H1 (cell line): ENCODE results near the gene ARFRP1. TPM values are rescaled to one million over a fixed set of nuclear protein-coding genes. Genes with fewer than 3 reads are reported as not detected.
A peak's percentile ranks its signal among the peaks of the same experiment; 100 is the strongest.

Source experiments
- CTCF ChIA-PET: fragments of 300-600 bp; sonication (Branson Sonifier 250); formaldehyde crosslinking; loops from one replicate; lab custom pipeline; 2021; ENCODE audit not compliant: partially characterized antibody; lab: Charles Lee
- POLR2A ChIA-PET: fragments of 300-600 bp; sonication (Branson Sonifier 250); formaldehyde crosslinking; loops from one replicate; lab custom pipeline; 2021; ENCODE audit warnings: inconsistent platforms; ENCODE audit not compliant: partially characterized antibody; lab: Charles Lee
- DNase-seq, 2 experiments: peaks; one replicate each; pipeline versions ENCODE4 v3.0.0 to v3.0.0-alpha.2; 2010 to 2022; ENCODE audit warnings: low spot score in 2 of 2, low read depth in 1 of 2, mixed read lengths in 1 of 2
- FAIRE-seq: peaks from 2 replicates; lab custom pipeline; 2011; peaks lifted over from hg19 to GRCh38; lab: Jason Lieb, UNC
- H2AFZ ChIP-seq: 2 replicates; pipeline ENCODE4 v1.8.1; 2012; ENCODE audit warnings: low read length, inconsistent platforms
- H2AK5ac ChIP-seq: 2 replicates; pipeline ENCODE4 v1.6.1; 2013; ENCODE audit warnings: low read depth, low read length
- H2BK120ac ChIP-seq: replicated peaks from 2 replicates; pipeline ENCODE3; 2013; ENCODE audit warnings: low read depth, low read length, inconsistent platforms
- H2BK12ac ChIP-seq: 2 replicates; pipeline ENCODE4 v1.6.1; 2013; ENCODE audit warnings: low read depth, low read length
- H2BK15ac ChIP-seq: 2 replicates; pipeline ENCODE4 v1.6.1; 2013; ENCODE audit warnings: low read length
- H2BK20ac ChIP-seq: 2 replicates; pipeline ENCODE4 v1.6.1; 2013; ENCODE audit warnings: low read length
- H2BK5ac ChIP-seq: 2 replicates; pipeline ENCODE4 v1.6.1; 2013; ENCODE audit warnings: low read depth, low read length
- H3K14ac ChIP-seq: 2 replicates; pipeline ENCODE4 v1.6.1; 2013; ENCODE audit warnings: inconsistent platforms; ENCODE audit not compliant: insufficient read length
- H3K18ac ChIP-seq: 2 replicates; pipeline ENCODE4 v1.6.1; 2013; ENCODE audit warnings: low read length; ENCODE audit errors: extremely low read depth
- H3K23ac ChIP-seq: 2 replicates; pipeline ENCODE4 v1.6.1; 2013; ENCODE audit warnings: inconsistent platforms; ENCODE audit not compliant: insufficient read length
- H3K23me2 ChIP-seq: 2 replicates; pipeline ENCODE4 v1.6.1; 2013; ENCODE audit warnings: low read depth, low read length
- H3K27ac ChIP-seq: 2 replicates; pipeline ENCODE4 v1.6.1; 2011; ENCODE audit warnings: low read depth, low read length, inconsistent platforms
- H3K27me3 ChIP-seq, 4 experiments: replicated peaks in 1 of 4; 1 replicate in 1 of 4; 2 replicates in 3 of 4; pipeline versions ENCODE4 v1.6.1 to v1.8.1; 2011 to 2013; ENCODE audit warnings: low read length in 3 of 4, mild to moderate bottlenecking in 3 of 4, inconsistent platforms in 2 of 4, mixed read lengths in 2 of 4, moderate library complexity in 1 of 4; ENCODE audit not compliant: control insufficient read depth in 3 of 4, insufficient read depth in 3 of 4; ENCODE audit errors: extremely low read depth in 1 of 4
- H3K36me3 ChIP-seq, 4 experiments: 2 replicates each; pipeline versions ENCODE4 v1.6.1 to v1.8.1; 2011 to 2013; ENCODE audit warnings: mild to moderate bottlenecking in 4 of 4, low read length in 3 of 4, moderate library complexity in 2 of 4, control low read depth in 1 of 4, inconsistent platforms in 1 of 4; ENCODE audit not compliant: insufficient read depth in 4 of 4, control insufficient read depth in 2 of 4
- H3K4ac ChIP-seq: replicated peaks from 2 replicates; pipeline ENCODE3; 2013; ENCODE audit warnings: low read length, low read depth, mixed read lengths, inconsistent platforms; ENCODE audit not compliant: insufficient read length
- H3K4me1 ChIP-seq, 4 experiments: replicated peaks in 1 of 4; 1 replicate in 1 of 4; 2 replicates in 3 of 4; pipeline versions ENCODE4 v1.6.1 to v1.8.1; 2011 to 2013; ENCODE audit warnings: low read length in 3 of 4, inconsistent platforms in 2 of 4, mixed read lengths in 1 of 4; ENCODE audit not compliant: insufficient read depth in 4 of 4, control insufficient read depth in 3 of 4
- H3K4me2 ChIP-seq, 2 experiments: 2 replicates each; pipeline versions ENCODE4 v1.6.1 to v1.8.1; 2011 to 2013; ENCODE audit warnings: low read depth in 2 of 2, low read length in 2 of 2, control low read depth in 1 of 2, inconsistent platforms in 1 of 2, mild to moderate bottlenecking in 1 of 2; ENCODE audit not compliant: insufficient read depth in 1 of 2
- H3K4me3 ChIP-seq, 4 experiments: fragments of 200-600, 300-600 bp in 1 of 4; sonication (generic), shearing (Covaris generic), sonication (Bioruptor Twin) in 1 of 4; 2 replicates each; pipeline versions ENCODE4 v1.5.1 to v1.8.1; 2011 to 2016; ENCODE audit warnings: low read length in 4 of 4, low read depth in 3 of 4, control low read depth in 2 of 4, inconsistent platforms in 2 of 4, mild to moderate bottlenecking in 2 of 4, mixed read lengths in 1 of 4, moderate library complexity in 1 of 4; ENCODE audit not compliant: insufficient read depth in 2 of 4; ENCODE audit errors: extremely low read depth in 1 of 4
- H3K56ac ChIP-seq: replicated peaks from 2 replicates; pipeline ENCODE3; 2013; ENCODE audit warnings: low read depth, mild to moderate bottlenecking, mixed read lengths, low read length, inconsistent platforms; ENCODE audit not compliant: insufficient read length
- H3K79me1 ChIP-seq: 2 replicates; pipeline ENCODE4 v1.6.1; 2013; ENCODE audit warnings: low read depth, low read length, control low read depth
- H3K79me2 ChIP-seq, 2 experiments: 2 replicates each; pipeline versions ENCODE4 v1.6.1 to v1.8.1; 2012 to 2013; ENCODE audit warnings: low read length in 2 of 2, mild to moderate bottlenecking in 2 of 2, inconsistent platforms in 1 of 2; ENCODE audit not compliant: insufficient read depth in 2 of 2, control insufficient read depth in 1 of 2
- H3K9ac ChIP-seq, 4 experiments: replicated peaks in 1 of 4; 1 replicate in 1 of 4; 2 replicates in 3 of 4; pipeline versions ENCODE4 v1.6.1 to v1.8.1; 2011 to 2013; ENCODE audit warnings: low read depth in 3 of 4, low read length in 3 of 4, control low read depth in 2 of 4, mild to moderate bottlenecking in 2 of 4, moderate library complexity in 2 of 4, inconsistent platforms in 1 of 4; ENCODE audit errors: extremely low read depth in 1 of 4
- H3K9me3 ChIP-seq, 2 experiments: 2 replicates each; pipeline versions ENCODE4 v1.6.1 to v1.8.1; 2012 to 2013; ENCODE audit warnings: mild to moderate bottlenecking in 2 of 2, moderate library complexity in 2 of 2, control low read depth in 1 of 2, inconsistent platforms in 1 of 2, low read depth in 1 of 2, low read length in 1 of 2, mixed read lengths in 1 of 2; ENCODE audit not compliant: insufficient read depth in 2 of 2
- H4K20me1 ChIP-seq, 2 experiments: replicated peaks in 1 of 2; 2 replicates each; pipeline versions ENCODE3 to v1.8.1; 2011 to 2013; ENCODE audit warnings: inconsistent platforms in 2 of 2, low read length in 2 of 2, mild to moderate bottlenecking in 1 of 2; ENCODE audit not compliant: insufficient read depth in 2 of 2, control insufficient read depth in 1 of 2
- H4K5ac ChIP-seq: 2 replicates; pipeline ENCODE4 v1.6.1; 2013; ENCODE audit warnings: low read length, low read depth, mixed read lengths, inconsistent platforms; ENCODE audit not compliant: insufficient read length
- H4K8ac ChIP-seq: 2 replicates; pipeline ENCODE4 v1.8.0; 2013; ENCODE audit warnings: mild to moderate bottlenecking, moderate library complexity, low read length, inconsistent platforms; ENCODE audit not compliant: insufficient read depth; ENCODE audit errors: extremely low read depth
- H4K91ac ChIP-seq: replicated peaks from 2 replicates; pipeline ENCODE3; 2013; ENCODE audit warnings: low read length, mixed read lengths, inconsistent platforms; ENCODE audit not compliant: insufficient read length
- ASH2L ChIP-seq: fragments of 200-600, 300-600 bp; sonication (generic); IDR thresholded peaks from one replicate; pipeline ENCODE4 v1.7.1; 2017; ENCODE audit warnings: low read length
- ATF2 ChIP-seq: IDR thresholded peaks from 2 replicates; pipeline ENCODE4 v1.6.1; 2012; ENCODE audit warnings: low read length, inconsistent platforms
- BCL11A ChIP-seq, 2 experiments: IDR thresholded peaks; one replicate each; pipeline ENCODE4 v1.6.1; 2011; ENCODE audit warnings: low read depth in 2 of 2, low read length in 2 of 2, mild to moderate bottlenecking in 2 of 2
- CEBPB ChIP-seq: IDR thresholded peaks from 2 replicates; pipeline ENCODE4 v1.6.1; 2012; ENCODE audit warnings: low read depth, low read length
- JUND ChIP-seq: IDR thresholded peaks from 2 replicates; pipeline ENCODE4 v1.6.1; 2011; ENCODE audit warnings: mild to moderate bottlenecking, improper control_type of control experiment, low read length
- NANOG ChIP-seq: IDR thresholded peaks from 2 replicates; pipeline ENCODE4 v1.6.1; 2011; ENCODE audit warnings: low read length, low read depth, mild to moderate bottlenecking, inconsistent platforms; ENCODE audit not compliant: insufficient read depth, poor library complexity, severe bottlenecking
- RXRA ChIP-seq: IDR thresholded peaks from 2 replicates; pipeline ENCODE4 v1.6.1; 2011; ENCODE audit warnings: low read depth, mild to moderate bottlenecking, low read length, moderate library complexity; ENCODE audit not compliant: insufficient read depth
- SIRT6 ChIP-seq: IDR thresholded peaks from one replicate; pipeline ENCODE4 v1.7.1; 2012; ENCODE audit warnings: low read length, inconsistent platforms
- SIX5 ChIP-seq: IDR thresholded peaks from 2 replicates; pipeline ENCODE4 v1.6.1; 2011; ENCODE audit warnings: mild to moderate bottlenecking, low read depth, low read length
- SP4 ChIP-seq: IDR thresholded peaks from 2 replicates; pipeline ENCODE4 v1.6.1; 2012; ENCODE audit warnings: low read length, inconsistent platforms
- SUZ12 ChIP-seq: fragments of 200-600 bp; sonication (generic); IDR thresholded peaks from 2 replicates; pipeline ENCODE4 v1.6.1; 2012; ENCODE audit warnings: mild to moderate bottlenecking, inconsistent platforms, low read length, moderate library complexity, mixed read lengths
- WGBS, 2 experiments: shearing (Covaris generic) in 1 of 2; methylation state at CpG; one replicate each; pipeline versions ENCODE4 v1.1.6 to v1.1.7; 2013 to 2015; ENCODE audit warnings: low lambda C conversion rate in 2 of 2, mixed read lengths in 2 of 2, inconsistent platforms in 1 of 2, low coverage in 1 of 2, missing lambda C conversion rate in 1 of 2; ENCODE audit not compliant: insufficient replicate concordance in 2 of 2, insufficient coverage in 1 of 2, insufficient read length in 1 of 2; ENCODE audit errors: extremely low coverage in 1 of 2, missing lambda C conversion rate in 1 of 2; 5-methylcytosine and 5-hydroxymethylcytosine counted together
- polyA plus RNA-seq, 7 experiments: library from polyadenylated mRNA; depleted of rRNA in 3 of 7; stranded (reverse) in 5 of 7; unstranded in 2 of 7; fragments of >200 nt in 5 of 7; fragments of 200-250 nt in 2 of 7; gene quantifications; 1 replicate in 5 of 7; 2 replicates in 1 of 7; 4 replicates in 1 of 7; pipeline versions ENCODE4 v1.2.1 to v1.2.3, GENCODE V29; 2011 to 2013; ENCODE audit warnings: missing spikeins in 2 of 7, mixed read lengths in 2 of 7
- total RNA-seq: library from RNA; stranded (reverse); fragmentation: NEBNext Ultra II Directional; extraction: Animal tissue kit (Norgen Biotek cat#: 25700); gene quantifications from 2 replicates; pipeline ENCODE4 v1.2.1, GENCODE V29; 2021

Gene ARFRP1
- total and polyA plus RNA-seq, 2 of the 8 experiments (the other 6 are each of a cell fraction or from before 2014, with no cell fraction given) = 12.9 to 22.9 TPM

DNA sequence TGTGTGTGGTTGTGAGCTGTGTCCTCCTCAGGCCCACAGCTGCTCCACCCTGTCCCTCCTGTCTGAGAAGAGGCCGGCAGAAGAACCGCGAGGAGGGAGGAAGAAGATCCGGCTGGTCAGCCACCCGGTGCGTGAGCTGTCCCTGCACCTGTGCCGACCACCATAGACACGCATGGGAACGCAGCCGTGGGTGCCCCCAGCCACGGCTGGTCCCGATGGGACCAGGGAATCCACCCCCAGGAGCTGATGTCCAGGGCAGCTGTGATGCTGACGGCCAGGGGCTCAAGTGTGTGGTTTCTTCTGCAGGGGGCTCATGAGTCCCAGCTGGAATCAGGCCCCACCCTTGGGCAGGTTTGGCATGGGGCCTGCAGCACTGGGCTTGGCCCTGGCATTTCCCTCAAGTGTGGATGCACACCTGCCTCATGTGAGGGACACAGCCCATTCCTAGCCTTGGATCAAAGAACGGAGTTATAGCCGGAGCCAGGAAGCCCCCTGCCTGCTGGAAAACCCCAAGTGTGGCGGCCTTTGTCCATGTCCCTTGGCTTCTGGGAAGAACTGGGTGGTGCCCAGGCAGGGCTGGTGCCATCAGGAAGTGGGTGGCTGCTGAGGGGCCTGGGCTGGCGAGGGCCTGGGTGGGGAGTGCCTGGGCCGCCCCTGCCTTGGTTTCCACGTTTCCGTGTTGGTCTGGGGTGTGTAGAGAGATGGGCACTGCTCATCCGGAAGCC is 15.9 kb downstream of the ARFRP1 start:
- no peak for FAIRE-seq
- POLR2A ChIA-PET = interaction anchor here (0.7 to 3.5 kb wide), 9 partner anchors 9 to 279 kb away, joined by 3 to 15 read pairs (median 4); partner anchors contain the start of genes ARFRP1 and ZGPAT
- no peak for TF ChIP-seq BCL11A (IDR thresholded peaks at IDR 0.05; ENCODE audit: low read depth in 2 of 2, low read length in 2 of 2)
- TF ChIP-seq ATF2 = no peak
- no peak for TF ChIP-seq SIX5
- TF ChIP-seq SP4 = no peak
- TF ChIP-seq ASH2L = no peak
- TF ChIP-seq SIRT6 = no peak
- TF ChIP-seq SUZ12 = no peak
- no peak for TF ChIP-seq NANOG
- TF ChIP-seq CEBPB = no peak
- TF ChIP-seq JUND = no peak
- TF ChIP-seq RXRA = no peak

More for the DNA sequence above, 15.9 kb downstream of the ARFRP1 start:
- Histone ChIP-seq H4K5ac (no peak overlapping the region), H2BK15ac (no peak overlapping the region), H3K27ac (no peak overlapping the region), H3K4ac (no peak overlapping the region), H3K36me3 (peaks cover 0 to 3% (median 0%) of the 10 kb centered on the region in 4 experiments; a peak in 1 of 8 replicates), H3K27me3 (no peaks in the 10 kb centered on the region), H4K91ac (no peak overlapping the region), H3K14ac (no peak overlapping the region), H2BK5ac (no peak overlapping the region), H2AFZ (no peak overlapping the region), H2AK5ac (no peak overlapping the region), H3K23ac (no peak overlapping the region), H2BK20ac (no peak overlapping the region), H3K23me2 (peaks cover 7% of the 10 kb centered on the region; the same call in 1 of the 2 replicates), H3K79me1 (no peaks in the 10 kb centered on the region), H3K4me2 (no peak overlapping the region), H3K4me1 (peaks cover 0 to 6% (median 3%) of the 10 kb centered on the region in 4 experiments; a peak in 4 of 7 replicates), H3K9ac (0 out of 7 replicates have a peak overlapping the region, but pooled peaks of 1 of the 4 experiments have one; percentile 9), H2BK120ac (no peak overlapping the region), H3K79me2 (no peaks in the 10 kb centered on the region), H3K4me3 (no peak overlapping the region), H4K8ac (no peak overlapping the region), H3K9me3 (no peaks in the 10 kb centered on the region; a peak in 1 of 4 replicates), H3K56ac (no peak overlapping the region), H3K18ac (no peak overlapping the region), H4K20me1 (peaks cover 0 to 12% of the 10 kb centered on the region in 2 experiments), H2BK12ac (no peak overlapping the region)
- CTCF ChIA-PET = interaction anchor here (1.1 kb wide), 2 partner anchors 10 to 103 kb away, joined by 4 read pairs; no protein-coding TSS in a partner anchor
- WGBS, 2 experiments = 94% methylated on average over 9 of the region's 21 CpGs; no CpG with 5 or more reads in 1 of the 2 experiments
- no peak for DNase-seq
